K562 (cell line): ENCODE results near the gene PSAP. TPM values are rescaled to one million over a fixed set of nuclear protein-coding genes. Genes with fewer than 3 reads are reported as not detected.

Experiments used
- ARID2 ChIP-seq: fragments of 450-650 bp; IDR thresholded peaks from 2 replicates; pipeline ENCODE4 v1.6.1; 2017; ENCODE audit warnings: antibody characterized with exemption, mild to moderate bottlenecking
- BDP1 ChIP-seq: IDR thresholded peaks from 3 replicates; pipeline ENCODE4 v1.6.1; 2011; ENCODE audit not compliant: insufficient read length, insufficient read depth
- CC2D1A ChIP-seq: fragments of 450-650 bp; IDR thresholded peaks from 2 replicates; pipeline ENCODE4 v1.6.1; 2017; ENCODE audit warnings: mild to moderate bottlenecking
- CREB3 ChIP-seq: fragments of 450-650 bp; conservative IDR thresholded peaks from 2 replicates; pipeline ENCODE4 v1.6.1; 2016; ENCODE audit warnings: missing genetic modification characterization, low read depth, mild to moderate bottlenecking, missing compliant biosample characterization, moderate library complexity
- CTBP1 ChIP-seq: fragments of 450-650 bp; IDR thresholded peaks from 2 replicates; pipeline ENCODE4 v1.6.1; 2016; ENCODE audit warnings: borderline replicate concordance
- ESRRA ChIP-seq: fragments of 450-650 bp; IDR thresholded peaks from 2 replicates; pipeline ENCODE4 v1.6.1; 2014; ENCODE audit warnings: low read depth, mild to moderate bottlenecking, moderate library complexity, borderline replicate concordance
- JUND ChIP-seq, 2 experiments: IDR thresholded peaks; 2 replicates in 1 of 2; 3 replicates in 1 of 2; pipeline ENCODE4 v1.6.1; 2011; ENCODE audit warnings: borderline replicate concordance in 2 of 2, low read depth in 2 of 2, low read length in 2 of 2, improper control_type of control experiment in 1 of 2, missing biosample characterization in 1 of 2, missing genetic modification characterization in 1 of 2, missing genetic modification reagents in 1 of 2
- MEF2D ChIP-seq: conservative IDR thresholded peaks from 2 replicates; pipeline ENCODE4 v1.6.1; 2016; ENCODE audit warnings: low read depth, missing genetic modification characterization, missing compliant biosample characterization
- PKNOX1 ChIP-seq: fragments of 450-650 bp; IDR thresholded peaks from 2 replicates; pipeline ENCODE4 v1.6.1; 2016
- RBFOX2 ChIP-seq: fragments of 200-400 bp; formaldehyde crosslinking; IDR thresholded peaks from 2 replicates; pipeline ENCODE4 v1.6.1; 2017; ENCODE audit warnings: low read depth, mild to moderate bottlenecking, low read length, moderate library complexity
- RBM17 ChIP-seq: fragments of 200-400 bp; formaldehyde crosslinking; IDR thresholded peaks from 2 replicates; pipeline ENCODE4 v1.6.1; 2017; ENCODE audit warnings: low read depth, mild to moderate bottlenecking, low read length, borderline replicate concordance
- TBP ChIP-seq: optimal IDR thresholded peaks from 2 replicates; pipeline ENCODE3; 2011; ENCODE audit warnings: low read depth, low read length, improper control_type of control experiment
- USF1 ChIP-seq: sonication (generic); formaldehyde crosslinking; IDR thresholded peaks from 2 replicates; pipeline ENCODE4 v1.9.0; 2022; ENCODE audit warnings: mild to moderate bottlenecking, missing genetic modification reagents
- ZFP30 ChIP-seq: fragments of 250-450 bp; sonication (Bioruptor Pico); IDR thresholded peaks from 2 replicates; pipeline ENCODE4 v1.8.0; 2022; ENCODE audit warnings: moderate library complexity, mild to moderate bottlenecking, inconsistent platforms, borderline replicate concordance
- ZKSCAN1 ChIP-seq: fragments of 150-350 bp; IDR thresholded peaks from 2 replicates; pipeline ENCODE4 v1.6.1; 2016; ENCODE audit warnings: low read depth, low read length
- ZNF165 ChIP-seq: fragments of 250-450 bp; sonication (Bioruptor Pico); IDR thresholded peaks from 2 replicates; pipeline ENCODE4 v1.4.0; 2020; ENCODE audit warnings: borderline replicate concordance
- ZNF316 ChIP-seq: fragments of 450-650 bp; IDR thresholded peaks from 2 replicates; pipeline ENCODE4 v1.6.1; 2016
- ZNF431 ChIP-seq: sonication (generic); formaldehyde crosslinking; IDR thresholded peaks from 2 replicates; pipeline ENCODE4 v1.8.0; 2022; ENCODE audit warnings: mild to moderate bottlenecking, missing genetic modification reagents
- ZNF609 ChIP-seq: sonication (generic); formaldehyde crosslinking; IDR thresholded peaks from 2 replicates; pipeline ENCODE4 v1.8.1; 2023; ENCODE audit warnings: missing genetic modification reagents, mild to moderate bottlenecking, borderline replicate concordance
- polyA plus RNA-seq, 8 experiments: library from polyadenylated mRNA; depleted of rRNA in 4 of 8; stranded (reverse) in 5 of 8; unstranded in 3 of 8; fragments of >200 nt; fragmentation: Nextera tagmentation in 2 of 8; fragmentation: Illumina TruSeq in 1 of 8; extraction: Ambion mirVana in 2 of 8; extraction: Trizol in 1 of 8; gene quantifications; 2 replicates each; pipeline versions ENCODE4 v1.2.1 to v1.2.3, GENCODE V29; 2011 to 2014; ENCODE audit warnings: inconsistent platforms in 1 of 8, missing spikeins in 1 of 8
- total RNA-seq, 7 experiments: library from RNA; depleted of rRNA in 6 of 7; stranded (reverse); fragments of >200 nt in 6 of 7; fragmentation: Illumina TruSeq in 2 of 7; extraction: Trizol in 2 of 7; gene quantifications; 2 replicates each; pipeline versions ENCODE4 v1.2.1 to v1.2.3, GENCODE V29; 2011 to 2021; ENCODE audit warnings: low replicate concordance in 1 of 7

PSAP gene
- total and polyA plus RNA-seq, 9 of the 15 experiments (the other 6 are each of a cell fraction or from before 2014, with no cell fraction given) = 245 to 700 (median 429) TPM

GRCh38 chr10:71812016-71812912, 38.8 kb downstream of the PSAP start (continued):
- no peak for TF ChIP-seq CREB3 (tag)
- TF ChIP-seq TBP = no peak
- TF ChIP-seq ZNF609 (CRISPR knock-in tag) = 0 out of 2 replicates have a peak, but pooled peaks have one; percentile 60
- no peak for TF ChIP-seq RBM17
- TF ChIP-seq PKNOX1 = peak; percentile 45
- TF ChIP-seq JUND (IDR thresholded peaks at IDR 0.05; ENCODE audit: borderline replicate concordance, low read depth, low read length) = peak; percentile 47; the same call in 1 of the 2 replicates
- TF ChIP-seq JUND (tag; IDR thresholded peaks at IDR 0.05; ENCODE audit: borderline replicate concordance, low read depth, low read length) = no peak
- peak; percentile 89 for TF ChIP-seq ARID2
- TF ChIP-seq ZNF431 (CRISPR knock-in tag) = no peak
- TF ChIP-seq ZFP30 (CRISPR knock-in tag) = no peak
- TF ChIP-seq CTBP1 = peak; percentile 32; the same call in 1 of the 2 replicates
- TF ChIP-seq BDP1 = no peak
- TF ChIP-seq ZNF316 = no peak
- peak; percentile 60; the same call in 1 of the 2 replicates for TF ChIP-seq CC2D1A
- TF ChIP-seq ZNF165 = no peak
- TF ChIP-seq RBFOX2 = no peak
- TF ChIP-seq ZKSCAN1 = 0 out of 2 replicates have a peak, but pooled peaks have one; percentile 18
- 0 out of 2 replicates have a peak, but pooled peaks have one; percentile 21 for TF ChIP-seq ESRRA
- peak; percentile 92 for TF ChIP-seq USF1 (CRISPR knock-in tag)
- TF ChIP-seq MEF2D (tag) = no peak
